HepG2 (cell line): ENCODE measurements around the gene ZNF763. TPM values are rescaled to one million over a fixed set of nuclear protein-coding genes. Genes with fewer than 3 reads are reported as not detected.

Source experiments
- BATF2 ChIP-seq: sonication (generic); formaldehyde crosslinking; IDR thresholded peaks from 2 replicates; pipeline ENCODE4 v1.8.0; 2022; ENCODE audit warnings: mild to moderate bottlenecking, missing genetic modification reagents, moderate library complexity
- FOXO4 ChIP-seq: sonication (generic); formaldehyde crosslinking; conservative IDR thresholded peaks from 2 replicates; pipeline ENCODE4 v1.8.1; 2023; ENCODE audit warnings: missing genetic modification reagents
- HNF4A ChIP-seq: sonication (generic); formaldehyde crosslinking; IDR thresholded peaks from 2 replicates; pipeline ENCODE4 v1.4.0; 2020; ENCODE audit warnings: missing genetic modification reagents
- NFE2L1 ChIP-seq: sonication (generic); formaldehyde crosslinking; IDR thresholded peaks from 2 replicates; pipeline ENCODE4 v1.4.0; 2020; ENCODE audit warnings: missing genetic modification reagents, mild to moderate bottlenecking, borderline replicate concordance
- NR2F2 ChIP-seq: IDR thresholded peaks from 2 replicates; pipeline ENCODE4 v1.6.1; 2012; ENCODE audit warnings: low read depth, inconsistent platforms, borderline replicate concordance
- REST ChIP-seq, 2 experiments: IDR thresholded peaks; 2 replicates each; pipeline ENCODE4 v1.6.1; 2011 to 2012; ENCODE audit warnings: low read length in 2 of 2, borderline replicate concordance in 1 of 2, low read depth in 1 of 2, mild to moderate bottlenecking in 1 of 2, moderate library complexity in 1 of 2
- SCMH1 ChIP-seq: sonication (generic); formaldehyde crosslinking; IDR thresholded peaks from 2 replicates; pipeline ENCODE4 v1.9.0; 2021; ENCODE audit warnings: missing genetic modification reagents, mild to moderate bottlenecking, borderline replicate concordance
- SP4 ChIP-seq: sonication (generic); formaldehyde crosslinking; IDR thresholded peaks from 2 replicates; pipeline ENCODE4 v1.8.1; 2023; ENCODE audit warnings: mild to moderate bottlenecking, missing genetic modification reagents
- TEF ChIP-seq: sonication (generic); formaldehyde crosslinking; IDR thresholded peaks from 2 replicates; pipeline ENCODE4 v1.5.0; 2020; ENCODE audit warnings: missing genetic modification reagents
- YEATS4 ChIP-seq: sonication (generic); formaldehyde crosslinking; IDR thresholded peaks from 2 replicates; pipeline ENCODE4 v1.4.0; 2020; ENCODE audit warnings: missing genetic modification reagents, borderline replicate concordance
- ZFY ChIP-seq: sonication (generic); formaldehyde crosslinking; IDR thresholded peaks from 2 replicates; pipeline ENCODE4 v1.4.0; 2020; ENCODE audit warnings: missing genetic modification reagents
- ZNF24 ChIP-seq: fragments of 450-650 bp; IDR thresholded peaks from 2 replicates; pipeline ENCODE4 v1.6.1; 2017; ENCODE audit warnings: antibody characterized with exemption, mild to moderate bottlenecking
- ZNF512 ChIP-seq: sonication (generic); formaldehyde crosslinking; IDR thresholded peaks from 2 replicates; pipeline ENCODE4 v1.4.0; 2020; ENCODE audit warnings: mild to moderate bottlenecking, missing genetic modification reagents
- ZNF597 ChIP-seq: sonication (generic); formaldehyde crosslinking; IDR thresholded peaks from 2 replicates; pipeline ENCODE4 v1.5.0; 2020; ENCODE audit warnings: missing genetic modification reagents
- ZNF724P ChIP-seq: sonication (generic); formaldehyde crosslinking; IDR thresholded peaks from 2 replicates; pipeline ENCODE4 v1.8.0; 2022; ENCODE audit warnings: missing genetic modification reagents, borderline replicate concordance
- ZXDC ChIP-seq: sonication (generic); formaldehyde crosslinking; IDR thresholded peaks from 2 replicates; pipeline ENCODE4 v1.5.0; 2020; ENCODE audit warnings: mild to moderate bottlenecking, missing genetic modification reagents
- polyA plus RNA-seq, 8 experiments: library from polyadenylated mRNA; depleted of rRNA in 3 of 8; stranded (reverse) in 7 of 8; unstranded in 1 of 8; fragments of >200 nt; fragmentation: Illumina TruSeq in 4 of 8; extraction: Trizol in 4 of 8; gene quantifications; 2 replicates each; pipeline versions ENCODE4 v1.2.1 to v1.2.3, GENCODE V29; 2011 to 2016; ENCODE audit warnings: low read depth in 4 of 8, missing spikeins in 1 of 8, mixed read lengths in 1 of 8; ENCODE audit not compliant: insufficient read depth in 1 of 8
- total RNA-seq, 5 experiments: library from RNA; depleted of rRNA; stranded (reverse); fragments of >200 nt; fragmentation: Illumina TruSeq; extraction: Trizol; gene quantifications; 2 replicates each; pipeline ENCODE4 v1.2.3, GENCODE V29; 2016; ENCODE audit warnings: low read depth in 1 of 5

The ZNF763 gene
- total and polyA plus RNA-seq, 2 of the 13 experiments (the other 11 are each of a cell fraction or from before 2014, with no cell fraction given): 0.08 to 0.42 TPM

GRCh38 chr19:11964496-11964857, 363 bp upstream of the ZNF763 start (continued):
- TF ChIP-seq REST (IDR thresholded peaks at IDR 0.05; ENCODE audit: borderline replicate concordance in 1 of 2, low read depth in 1 of 2, low read length in 2 of 2) (no peak), ZNF724P (CRISPR knock-in tag) (no peak), FOXO4 (CRISPR knock-in tag) (no peak), ZXDC (no peak), NR2F2 (no peak), ZNF597 (no peak), BATF2 (no peak), NFE2L1 (CRISPR knock-in tag) (no peak), SCMH1 (no peak), ZNF24 (no peak), SP4 (CRISPR knock-in tag) (0 out of 2 replicates have a peak, but pooled peaks have one; percentile 8), HNF4A (CRISPR knock-in tag) (no peak), ZNF512 (CRISPR knock-in tag) (no peak), TEF (CRISPR knock-in tag) (no peak), ZFY (CRISPR knock-in tag) (0 out of 2 replicates have a peak, but pooled peaks have one; percentile 25), YEATS4 (CRISPR knock-in tag) (no peak)
